Activated gamma-delta T cell treated with Interleukin-2 at 50 U/mL for 16 hours (primary cell): Measurements from ENCODE around the gene CTDSPL.

Experiments used
- DNase-seq: peaks from one replicate; pipeline ENCODE4 v3.0.0-alpha.2; 2020

CTDSPL gene

GRCh38 chr3:37853691-37854413, 7.8 kb upstream of the CTDSPL start:
- DNase-seq, result no peak

GRCh38 chr3:37855363-37855970, 6.2 kb upstream of the CTDSPL start:
- DNase-seq, result peak; percentile 74

GRCh38 chr3:37856381-37856780, 5.3 kb upstream of the CTDSPL start:
- no peak for DNase-seq

GRCh38 chr3:37858742-37859141, 2.9 kb upstream of the CTDSPL start:
- no peak for DNase-seq

GRCh38 chr3:37859354-37859753, 2.3 kb upstream of the CTDSPL start:
- no peak for DNase-seq

GRCh38 chr3:37859908-37860199, 1.8 kb upstream of the CTDSPL start:
- DNase-seq, result no peak

GRCh38 chr3:37862219-37862902, 681 bp downstream of the CTDSPL start:
- no peak for DNase-seq

GRCh38 chr3:37862903-37863815, 1.5 kb downstream of the CTDSPL start:
- DNase-seq, result no peak

- DNase-seq, result no peak
These were observed 2.5 kb downstream of the CTDSPL start for GRCh38 chr3:37863949-37864822.

- DNase-seq, result no peak
These were observed 3.2 kb downstream of the CTDSPL start for GRCh38 chr3:37864904-37865303.

- no peak for DNase-seq
These were observed 5.5 kb downstream of the CTDSPL start for GRCh38 chr3:37867144-37867543.

- DNase-seq, result no peak
These were observed 10.2 kb downstream of the CTDSPL start for GRCh38 chr3:37871858-37872257.

GRCh38 chr3:37872413-37873160, 10.9 kb downstream of the CTDSPL start:
- no peak for DNase-seq

- DNase-seq, result no peak
These were observed 14.6 kb downstream of the CTDSPL start for GRCh38 chr3:37876279-37876678.

- no peak for DNase-seq
These were observed 21.0 kb downstream of the CTDSPL start for GRCh38 chr3:37882711-37883110.

- DNase-seq, result no peak
These were observed 24.1 kb downstream of the CTDSPL start for GRCh38 chr3:37885814-37886213.

- DNase-seq, result no peak
These were observed 24.7 kb downstream of the CTDSPL start for GRCh38 chr3:37886395-37886794.

- no peak for DNase-seq
These were observed 25.4 kb downstream of the CTDSPL start for GRCh38 chr3:37887062-37887461.

GRCh38 chr3:37887824-37888223, 26.1 kb downstream of the CTDSPL start:
- DNase-seq, result no peak

GRCh38 chr3:37888421-37888820, 26.7 kb downstream of the CTDSPL start:
- DNase-seq, result no peak

- no peak for DNase-seq
These were observed 28.8 kb downstream of the CTDSPL start for GRCh38 chr3:37890522-37890921.

GRCh38 chr3:37891227-37891626, 29.5 kb downstream of the CTDSPL start:
- DNase-seq, result no peak
